OCI-LY3 (cell line): ENCODE results near the gene SLCO4A1.

Experiments used
- CTCF ChIP-seq: fragments of 200-600, 300-600 bp; sonication (generic); IDR thresholded peaks from 2 replicates; pipeline ENCODE4 v1.5.1; 2014; ENCODE audit warnings: antibody characterized with exemption, low read length, low read depth
- EZH2phosphoT487 ChIP-seq: fragments of 200-600 bp; shearing (Covaris generic); IDR thresholded peaks from 2 replicates; pipeline ENCODE4 v1.6.1; 2018; ENCODE audit warnings: antibody characterized with exemption, mixed run types, low read depth

DNA sequence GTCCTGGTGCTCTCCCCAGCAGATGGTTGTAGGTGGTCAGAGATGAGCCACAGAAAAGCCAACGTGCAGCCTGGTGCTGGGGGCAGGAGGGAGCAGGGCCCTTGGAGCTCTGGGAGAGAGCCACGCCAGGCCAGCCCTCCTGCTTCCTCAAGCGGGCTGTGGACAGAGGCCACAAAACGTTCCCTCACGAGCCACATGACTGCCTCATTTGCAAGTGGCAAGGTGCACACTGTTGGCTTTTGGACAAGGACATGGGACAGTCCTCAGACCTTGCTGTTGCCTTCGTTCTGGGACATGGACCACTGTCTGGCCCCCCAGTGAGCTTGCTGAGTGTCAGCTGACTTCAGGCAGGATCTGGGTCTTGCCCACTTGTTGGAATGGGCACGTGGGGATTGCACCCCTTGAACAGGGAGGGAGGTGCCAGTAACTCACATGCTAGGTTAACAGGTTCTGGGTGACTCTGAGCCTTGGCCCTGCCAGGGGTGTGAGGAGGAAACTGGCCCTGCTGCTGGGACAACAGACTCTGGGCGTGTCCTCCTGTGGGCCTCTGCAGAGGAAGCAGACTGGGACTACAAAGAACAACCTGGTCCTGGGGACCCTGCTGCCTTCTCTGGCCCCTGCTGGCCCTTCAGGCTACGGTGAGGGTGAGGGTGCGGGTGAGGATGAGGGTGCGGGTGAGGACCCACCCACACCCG, 2.6 kb downstream of the SLCO4A1 start:
- TF ChIP-seq CTCF (no peak), EZH2phosphoT487 (no peak)
